ACC112 (cell line): Measurements from ENCODE around the gene TPRX2.
"Not testable (repeated sequence)": the region's sequence is repeated elsewhere in the genome, so short reads cannot be mapped to it uniquely, and the experiment has no call there.

ENCODE experiments used
- H2AFZ ChIP-seq: fragments of 200-600 bp; sonication (generic); one replicate; pipeline ENCODE4 v1.6.0; 2017; ENCODE audit warnings: antibody characterized with exemption, low read length; ENCODE audit not compliant: unreplicated experiment
- H3K27ac ChIP-seq: fragments of 200-600 bp; sonication (generic); 2 replicates; pipeline ENCODE4 v1.5.1; 2014; ENCODE audit warnings: low read depth, mild to moderate bottlenecking, antibody characterized with exemption, low read length, moderate library complexity
- H3K27me3 ChIP-seq: fragments of 200-600 bp; sonication (generic); 2 replicates; pipeline ENCODE4 v1.6.1; 2014; ENCODE audit warnings: mild to moderate bottlenecking, antibody characterized with exemption, low read length, moderate library complexity, mixed read lengths; ENCODE audit not compliant: insufficient read depth
- H3K36me3 ChIP-seq: fragments of 200-600 bp; sonication (generic); 2 replicates; pipeline ENCODE4 v1.6.1; 2016; ENCODE audit warnings: mild to moderate bottlenecking, antibody characterized with exemption, low read length, moderate library complexity, mixed read lengths; ENCODE audit not compliant: insufficient read depth
- H3K4me1 ChIP-seq: fragments of 200-600 bp; sonication (generic); one replicate; pipeline ENCODE4 v1.6.1; 2016; ENCODE audit warnings: low read length, mixed read lengths; ENCODE audit not compliant: insufficient read depth, unreplicated experiment, control insufficient read depth
- H3K4me3 ChIP-seq: fragments of 200-600 bp; sonication (generic); 2 replicates; pipeline ENCODE4 v1.5.1; 2014; ENCODE audit warnings: mild to moderate bottlenecking, low read depth, low read length
- H3K79me2 ChIP-seq: fragments of 200-600 bp; sonication (generic); one replicate; pipeline ENCODE4 v1.6.0; 2016; ENCODE audit warnings: low read length; ENCODE audit not compliant: control insufficient read depth, unreplicated experiment, insufficient read depth

TPRX2 gene

GRCh38 chr19:47858646-47859285 is at the start of gene TPRX2:
TSS of gene TPRX2 (plus strand) at chr19:47859235. CDS start at chr19:47859247, 12 bp downstream.
- H3K27ac ChIP-seq, H3K79me2 ChIP-seq, H3K27me3 ChIP-seq, H3K4me1 ChIP-seq, H2AFZ ChIP-seq, H3K4me3 ChIP-seq, H3K36me3 ChIP-seq: not testable (repeated sequence)

- Histone ChIP-seq H2AFZ (no peak overlapping the region), H3K36me3 (no peaks in the 10 kb centered on the region), H3K4me3 (no peak overlapping the region), H3K79me2 (no peaks in the 10 kb centered on the region), H3K4me1 (no peaks in the 10 kb centered on the region), H3K27me3 (no peaks in the 10 kb centered on the region), H3K27ac (no peak overlapping the region)
Observed at GRCh38 chr19:47813304-47813994, 45.6 kb upstream of the TPRX2 start.

GRCh38 chr19:47813995-47814328 is 45.1 kb upstream of the TPRX2 start:
- no peak overlapping the region for H3K4me3 ChIP-seq
- no peak overlapping the region for H2AFZ ChIP-seq
- H3K4me1 ChIP-seq, result no peaks in the 10 kb centered on the region
- H3K27me3 ChIP-seq, result no peaks in the 10 kb centered on the region
- no peak overlapping the region for H3K27ac ChIP-seq
- no peaks in the 10 kb centered on the region for H3K36me3 ChIP-seq
- H3K79me2 ChIP-seq, result no peaks in the 10 kb centered on the region

- not testable (repeated sequence) for H3K36me3 ChIP-seq, H2AFZ ChIP-seq, H3K27ac ChIP-seq, H3K79me2 ChIP-seq, H3K4me3 ChIP-seq, H3K4me1 ChIP-seq
- peaks cover 18% of the 10 kb centered on the region; the same call in 1 of the 2 replicates for H3K27me3 ChIP-seq
Observed at GRCh38 chr19:47816270-47816669, 42.8 kb upstream of the TPRX2 start.

- H3K27me3 ChIP-seq, result peaks cover 24% of the 10 kb centered on the region; the same call in 1 of the 2 replicates
- not testable (repeated sequence) for H3K4me3 ChIP-seq, H3K36me3 ChIP-seq, H3K27ac ChIP-seq, H3K79me2 ChIP-seq, H2AFZ ChIP-seq, H3K4me1 ChIP-seq
Observed at GRCh38 chr19:47818221-47818620, 40.8 kb upstream of the TPRX2 start.

GRCh38 chr19:47819858-47820257 is 39.2 kb upstream of the TPRX2 start:
- H3K79me2 ChIP-seq, result no peaks in the 10 kb centered on the region
- no peak overlapping the region for H2AFZ ChIP-seq

GRCh38 chr19:47820410-47820809 is 38.6 kb upstream of the TPRX2 start:
- H3K4me3 ChIP-seq, result no peak overlapping the region
- no peaks in the 10 kb centered on the region for H3K79me2 ChIP-seq
- H2AFZ ChIP-seq, result no peak overlapping the region
- peaks cover 24% of the 10 kb centered on the region; the same call in 1 of the 2 replicates for H3K27me3 ChIP-seq
- H3K4me1 ChIP-seq, result no peaks in the 10 kb centered on the region
- H3K36me3 ChIP-seq, result no peaks in the 10 kb centered on the region
- H3K27ac ChIP-seq, result no peak overlapping the region

More at GRCh38 chr19:47819858-47820257, 39.2 kb upstream of the TPRX2 start:
- no peak overlapping the region for H3K27ac ChIP-seq
- no peaks in the 10 kb centered on the region for H3K4me1 ChIP-seq
- H3K27me3 ChIP-seq, result peaks cover 24% of the 10 kb centered on the region; the same call in 1 of the 2 replicates
- no peaks in the 10 kb centered on the region for H3K36me3 ChIP-seq
- H3K4me3 ChIP-seq, result no peak overlapping the region

- no peaks in the 10 kb centered on the region for H3K36me3 ChIP-seq
- no peaks in the 10 kb centered on the region for H3K79me2 ChIP-seq
- H3K4me1 ChIP-seq, result no peaks in the 10 kb centered on the region
- no peak within 1 kb of the TSS for H3K4me3 ChIP-seq
- peaks cover 24% of the 10 kb centered on the region; the same call in 1 of the 2 replicates for H3K27me3 ChIP-seq
- no peak within 1 kb of the TSS for H2AFZ ChIP-seq
- no peak within 1 kb of the TSS for H3K27ac ChIP-seq
Observed at GRCh38 chr19:47821460-47822020, 37.5 kb upstream of the TPRX2 start, which contains the start of gene CRX. TSS of gene CRX (plus strand) at chr19:47821937. CDS start at chr19:47834444, 12,507 bp downstream.

GRCh38 chr19:47824396-47824795 is 34.6 kb upstream of the TPRX2 start:
- peaks cover 21% of the 10 kb centered on the region for H3K27me3 ChIP-seq

GRCh38 chr19:47826800-47827199 is 32.2 kb upstream of the TPRX2 start:
- Histone ChIP-seq H3K27me3 (peaks cover 1% of the 10 kb centered on the region), H3K4me3 (no peak overlapping the region), H3K4me1 (no peaks in the 10 kb centered on the region), H3K27ac (no peak overlapping the region), H3K79me2 (no peaks in the 10 kb centered on the region), H2AFZ (no peak overlapping the region), H3K36me3 (no peaks in the 10 kb centered on the region)

More at GRCh38 chr19:47824396-47824795, 34.6 kb upstream of the TPRX2 start:
- Histone ChIP-seq H2AFZ (no peak overlapping the region), H3K79me2 (no peaks in the 10 kb centered on the region), H3K27ac (no peak overlapping the region), H3K4me3 (no peak overlapping the region), H3K4me1 (no peaks in the 10 kb centered on the region), H3K36me3 (no peaks in the 10 kb centered on the region)

- Histone ChIP-seq H3K27me3 (no peaks in the 10 kb centered on the region; the same call in 1 of the 2 replicates), H3K36me3 (no peaks in the 10 kb centered on the region), H3K4me1 (no peaks in the 10 kb centered on the region), H3K4me3 (no peak overlapping the region), H2AFZ (no peak overlapping the region), H3K79me2 (no peaks in the 10 kb centered on the region), H3K27ac (no peak overlapping the region)
Observed at GRCh38 chr19:47832723-47833122, 26.3 kb upstream of the TPRX2 start.
